GM19468 (cell line): ENCODE results near the gene TMC5.
"Not testable (repeated sequence)": the region's sequence is repeated elsewhere in the genome, so short reads cannot be mapped to it uniquely, and the experiment has no call there.

ENCODE experiments used
- ATAC-seq: cut with Tn5 transposase; IDR thresholded peaks from one replicate; pipeline ENCODE4 v1.9.1; 2021; ENCODE audit warnings: mild to moderate bottlenecking, moderate library complexity, moderate number of reproducible peaks; ENCODE audit not compliant: unreplicated experiment; ENCODE audit errors: extremely low read depth

The TMC5 gene

DNA sequence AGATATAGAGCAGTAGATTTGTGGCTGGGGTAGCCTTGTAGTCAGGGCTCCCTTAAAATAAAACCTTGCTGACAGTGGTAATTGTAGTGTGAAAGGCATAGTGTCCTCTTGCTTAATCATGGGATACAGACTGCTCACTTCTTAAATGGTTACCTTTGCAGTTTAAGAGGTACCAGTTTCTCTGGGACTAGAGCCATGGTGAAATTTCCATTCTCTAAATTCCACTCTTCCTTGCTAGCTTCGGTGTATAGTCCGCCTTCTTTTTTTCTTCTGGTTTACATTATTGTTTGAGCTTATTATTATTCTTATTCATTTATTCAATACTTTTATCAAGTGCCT is 107.7 kb downstream of the TMC5 start:
- ATAC-seq, result no peak

- ATAC-seq, result no peak
Observed at GRCh38 chr16:19527161-19527560, 109.5 kb downstream of the TMC5 start.

DNA sequence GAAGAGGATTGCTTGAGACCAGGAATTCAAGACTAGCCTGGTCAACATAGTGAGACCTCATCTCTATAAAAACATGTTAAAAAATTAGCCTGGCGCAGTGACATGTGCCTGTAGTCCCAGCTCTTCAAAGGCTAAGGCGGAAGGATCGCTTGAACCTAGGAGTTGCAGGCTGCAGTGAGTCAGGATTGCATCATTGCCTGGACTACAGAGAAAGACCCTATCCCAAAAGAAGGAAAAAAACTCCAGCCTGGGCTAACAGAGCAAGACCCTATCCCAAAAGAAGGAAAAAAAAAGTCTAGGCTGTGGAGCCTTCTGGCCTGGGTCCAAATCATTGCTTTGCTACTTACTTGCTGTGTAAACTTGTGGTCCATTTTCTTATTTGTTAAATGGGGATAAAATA is 111.0 kb downstream of the TMC5 start:
- ATAC-seq, result no peak

DNA sequence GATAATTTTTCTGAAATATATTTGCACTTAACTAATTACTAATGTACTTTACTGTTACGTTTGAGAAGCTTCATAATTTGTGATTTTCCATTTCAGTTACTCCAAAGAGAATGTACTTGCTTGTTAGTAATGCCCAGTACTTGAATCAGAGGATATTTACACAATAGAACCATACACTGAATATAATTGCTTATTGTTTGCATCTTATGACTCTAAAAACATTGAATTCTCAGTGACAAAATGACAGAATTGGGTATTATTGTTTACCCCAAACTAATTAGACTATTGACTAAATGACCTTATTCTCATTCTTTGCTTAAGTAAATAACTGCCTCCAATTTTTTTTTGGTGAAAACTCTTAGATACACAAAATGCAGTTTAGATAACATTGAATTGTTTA is 114.9 kb downstream of the TMC5 start:
- ATAC-seq, result no peak

GRCh38 chr16:19540241-19540970 is 122.7 kb downstream of the TMC5 start:
- no peak for ATAC-seq

- no peak for ATAC-seq
Observed at GRCh38 chr16:19542138-19542821, 124.6 kb downstream of the TMC5 start.

- ATAC-seq, result not testable (repeated sequence)
Observed at GRCh38 chr16:19543278-19543996, 125.8 kb downstream of the TMC5 start.

DNA sequence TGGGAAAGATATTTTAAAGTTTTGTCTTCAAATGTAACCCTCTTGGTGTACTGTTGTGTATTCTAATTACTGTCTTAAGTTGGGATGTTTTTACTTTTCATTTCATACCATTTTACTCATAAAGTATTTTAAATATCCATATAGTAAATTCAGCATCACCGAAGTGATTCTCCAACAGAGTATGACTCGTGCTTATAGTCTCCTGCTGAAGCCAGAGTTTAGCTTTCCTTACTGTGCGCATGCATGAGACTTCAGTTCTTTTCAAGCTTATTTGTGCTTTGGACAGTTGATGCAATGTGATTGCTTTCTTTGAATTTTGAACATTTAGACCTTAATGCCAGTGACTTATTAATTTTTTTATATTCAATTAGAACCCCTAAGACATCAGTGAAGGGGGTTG is 130.5 kb downstream of the TMC5 start:
- ATAC-seq, result no peak
